Stimulated activated CD8-positive, alpha-beta memory T cell treated with anti-CD3 and anti-CD28 coated beads, Interleukin-7, amount 100 ng/mL, for 24 hours (primary cell): ENCODE data around the gene SYNGR3.
"Not testable (repeated sequence)": the region's sequence is repeated elsewhere in the genome, so short reads cannot be mapped to it uniquely, and the experiment has no call there.

Experiments used
- DNase-seq: peaks from one replicate; pipeline ENCODE4 v3.0.0-alpha.2; 2020; ENCODE audit warnings: low read depth

Gene SYNGR3

GRCh38 chr16:2029350-2029749 lies 39.6 kb downstream of the SYNGR3 start:
- no peak for DNase-seq

GRCh38 chr16:2030036-2030435 lies 40.3 kb downstream of the SYNGR3 start:
- no peak for DNase-seq

- DNase-seq, result no peak
Measured at GRCh38 chr16:2031081-2031577, 41.4 kb downstream of the SYNGR3 start.

- DNase-seq, result no peak
Measured at GRCh38 chr16:2032285-2033056, 42.7 kb downstream of the SYNGR3 start.

GRCh38 chr16:2033057-2033908 lies 43.5 kb downstream of the SYNGR3 start:
- DNase-seq, result no peak

- DNase-seq, result not testable (repeated sequence)
Measured at GRCh38 chr16:2033909-2034695, 44.3 kb downstream of the SYNGR3 start.

GRCh38 chr16:2034696-2035430 lies 45.1 kb downstream of the SYNGR3 start:
- no peak for DNase-seq

- DNase-seq, result no peak
Measured at GRCh38 chr16:2035431-2036199, 45.8 kb downstream of the SYNGR3 start.

GRCh38 chr16:2036200-2036966 lies 46.6 kb downstream of the SYNGR3 start:
- DNase-seq, result no peak

GRCh38 chr16:2037115-2037514 lies 47.3 kb downstream of the SYNGR3 start:
- DNase-seq, result no peak

- no peak for DNase-seq
Measured at GRCh38 chr16:2037647-2038381, 48.0 kb downstream of the SYNGR3 start.

GRCh38 chr16:2038382-2039231 lies 48.8 kb downstream of the SYNGR3 start:
- no peak for DNase-seq

GRCh38 chr16:2039274-2040031 lies 49.7 kb downstream of the SYNGR3 start:
- DNase-seq, result no peak

- DNase-seq, result no peak
Measured at GRCh38 chr16:2040041-2040786, 50.4 kb downstream of the SYNGR3 start.

GRCh38 chr16:2040787-2041522 lies 51.2 kb downstream of the SYNGR3 start:
- no peak for DNase-seq
